ENCODE measurements around the gene MCCD1. TPM values are rescaled to one million over a fixed set of nuclear protein-coding genes. Genes with fewer than 3 reads are reported as not detected.
A peak's percentile ranks its signal among the peaks of the same experiment; 100 is the strongest.

The MCCD1 gene
- total RNA-seq, 3 donors from 2014 or later (not counting 1 experiment from before 2014, with no cell fraction given) = not detected

DNA sequence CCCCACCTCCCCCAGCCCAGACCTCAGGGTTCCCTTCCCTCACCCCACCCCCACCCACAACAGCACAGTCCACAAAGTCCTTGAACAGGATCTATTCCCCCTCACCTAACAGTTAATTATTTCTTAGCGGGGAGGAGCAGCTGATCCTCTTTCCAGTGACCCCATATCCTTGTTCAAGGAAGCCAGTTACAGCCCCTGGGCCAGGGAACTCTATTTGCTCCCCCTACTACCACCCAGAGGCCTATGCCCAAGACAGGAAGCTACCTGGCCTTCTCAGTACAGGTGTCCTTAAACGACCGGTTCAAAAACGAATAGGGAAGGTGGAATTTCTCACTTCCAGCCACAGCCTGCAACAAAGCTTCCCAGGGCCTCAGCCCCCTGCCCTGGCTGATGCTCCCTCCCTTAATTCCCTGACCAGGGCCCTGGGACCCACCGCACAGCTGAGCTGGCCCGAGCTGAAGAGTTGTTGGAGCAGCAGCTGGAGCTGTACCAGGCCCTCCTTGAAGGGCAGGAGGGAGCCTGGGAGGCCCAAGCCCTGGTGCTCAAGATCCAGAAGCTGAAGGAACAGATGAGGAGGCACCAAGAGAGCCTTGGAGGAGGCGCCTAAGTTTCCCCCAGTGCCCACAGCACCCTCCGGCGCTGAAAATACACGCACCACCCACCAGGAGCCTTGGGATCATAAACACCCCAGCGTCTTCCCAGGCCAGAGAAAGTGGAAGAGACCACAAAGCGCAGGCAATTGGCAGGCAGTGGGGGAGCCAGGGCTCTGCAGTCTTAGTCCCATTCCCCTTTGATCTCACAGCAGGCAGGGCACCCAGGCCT is 778 bp downstream of the MCCD1 start:
- H3K4me1 ChIP-seq (ENCODE audit: control insufficient read depth, insufficient read depth, low read length) = no peaks in the 10 kb centered on the region
- no peak for ATAC-seq
- no peak overlapping the region for H3K4me3 Mint-ChIP-seq
- H3K27ac Mint-ChIP-seq = peak overlapping the region; percentile 31 to 70
- H3K4me3 ChIP-seq (ENCODE audit: low read length) = no peak overlapping the region
- H3K27me3 ChIP-seq (ENCODE audit: control insufficient read depth, insufficient read depth, low read length) = no peaks in the 10 kb centered on the region
- intact Hi-C loops (cut with micrococcal nuclease) = no loop called here
- no peak for DNase-seq
- peaks cover 49% of the 10 kb centered on the region for H3K36me3 ChIP-seq (ENCODE audit: control insufficient read depth, insufficient read depth, low read length)
- TF ChIP-seq, protein P1, sequence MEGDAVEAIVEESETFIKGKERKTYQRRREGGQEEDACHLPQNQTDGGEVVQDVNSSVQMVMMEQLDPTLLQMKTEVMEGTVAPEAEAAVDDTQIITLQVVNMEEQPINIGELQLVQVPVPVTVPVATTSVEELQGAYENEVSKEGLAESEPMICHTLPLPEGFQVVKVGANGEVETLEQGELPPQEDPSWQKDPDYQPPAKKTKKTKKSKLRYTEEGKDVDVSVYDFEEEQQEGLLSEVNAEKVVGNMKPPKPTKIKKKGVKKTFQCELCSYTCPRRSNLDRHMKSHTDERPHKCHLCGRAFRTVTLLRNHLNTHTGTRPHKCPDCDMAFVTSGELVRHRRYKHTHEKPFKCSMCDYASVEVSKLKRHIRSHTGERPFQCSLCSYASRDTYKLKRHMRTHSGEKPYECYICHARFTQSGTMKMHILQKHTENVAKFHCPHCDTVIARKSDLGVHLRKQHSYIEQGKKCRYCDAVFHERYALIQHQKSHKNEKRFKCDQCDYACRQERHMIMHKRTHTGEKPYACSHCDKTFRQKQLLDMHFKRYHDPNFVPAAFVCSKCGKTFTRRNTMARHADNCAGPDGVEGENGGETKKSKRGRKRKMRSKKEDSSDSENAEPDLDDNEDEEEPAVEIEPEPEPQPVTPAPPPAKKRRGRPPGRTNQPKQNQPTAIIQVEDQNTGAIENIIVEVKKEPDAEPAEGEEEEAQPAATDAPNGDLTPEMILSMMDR (IDR thresholded peaks at IDR 0.05) = no peak
- H3K27ac ChIP-seq (ENCODE audit: low read length) = no peak overlapping the region
- peaks cover 11 to 19% of the 10 kb centered on the region in 2 donors for H3K4me1 Mint-ChIP-seq
- no peaks in the 10 kb centered on the region for H3K27me3 Mint-ChIP-seq (ENCODE audit: low read depth in 2 of 2)
- 68% methylated on average over 12 of the region's 12 CpGs for WGBS (ENCODE audit: insufficient coverage)
- no peaks in the 10 kb centered on the region for H3K9me3 Mint-ChIP-seq
- peaks cover 8% of the 10 kb centered on the region for H3K36me3 Mint-ChIP-seq
- H3K9me3 ChIP-seq (ENCODE audit: control insufficient read depth, insufficient read depth, low read length) = no peaks in the 10 kb centered on the region

DNA sequence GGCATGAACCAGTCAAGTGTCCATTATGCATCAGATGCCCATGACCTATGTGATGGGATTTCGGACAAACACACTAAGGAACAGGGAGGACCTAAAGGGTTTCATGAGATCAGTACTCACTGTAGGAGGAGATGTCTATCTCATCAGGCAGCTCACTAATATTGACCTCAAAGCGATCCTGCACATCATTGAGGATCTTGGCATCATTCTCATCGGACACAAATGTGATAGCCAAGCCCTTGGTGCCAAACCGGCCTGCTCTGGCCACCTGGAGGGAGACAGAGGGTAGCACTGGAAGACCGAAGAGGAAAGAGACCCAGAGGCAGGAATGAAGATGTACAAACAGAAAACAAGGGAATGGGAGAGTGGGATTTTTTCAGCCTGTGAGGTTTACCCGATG is 1.9 kb downstream of the MCCD1 start:
- TF ChIP-seq, protein P1 (IDR thresholded peaks at IDR 0.05) = no peak
- Histone ChIP-seq H3K36me3 (ENCODE audit: control insufficient read depth, insufficient read depth, low read length) (peaks cover 60% of the 10 kb centered on the region), H3K27ac (ENCODE audit: low read length) (no peak overlapping the region), H3K4me1 (ENCODE audit: control insufficient read depth, insufficient read depth, low read length) (no peaks in the 10 kb centered on the region), H3K4me3 (ENCODE audit: low read length) (no peak overlapping the region), H3K9me3 (ENCODE audit: control insufficient read depth, insufficient read depth, low read length) (no peaks in the 10 kb centered on the region), H3K27me3 (ENCODE audit: control insufficient read depth, insufficient read depth, low read length) (no peaks in the 10 kb centered on the region)
- no peak for DNase-seq
- Mint-ChIP-seq H3K27ac (peak overlapping the region in 1 of 2 donors; percentile 31), H3K4me1 (peaks cover 12 to 22% of the 10 kb centered on the region in 2 donors), H3K36me3 (peaks cover 8% of the 10 kb centered on the region), H3K4me3 (no peak overlapping the region), H3K27me3 (ENCODE audit: low read depth in 2 of 2) (no peaks in the 10 kb centered on the region), H3K9me3 (no peaks in the 10 kb centered on the region)
- intact Hi-C loops (cut with micrococcal nuclease) = no loop called here
- no peak for ATAC-seq
- WGBS (ENCODE audit: insufficient coverage) = 92% methylated on average over 5 of the region's 6 CpGs

GRCh38 chr6:31531162-31531561 is 2.4 kb downstream of the MCCD1 start:
- no peak overlapping the region for H3K4me3 Mint-ChIP-seq
- ATAC-seq = no peak
- no peak overlapping the region for H3K27ac Mint-ChIP-seq
- H3K27ac ChIP-seq (ENCODE audit: low read length) = no peak overlapping the region
- intact Hi-C loops (cut with micrococcal nuclease) = no loop called here
- H3K4me3 ChIP-seq (ENCODE audit: low read length) = no peak overlapping the region
- peaks cover 11% of the 10 kb centered on the region for H3K36me3 Mint-ChIP-seq
- H3K9me3 Mint-ChIP-seq = no peaks in the 10 kb centered on the region
- 97% methylated on average over 5 of the region's 7 CpGs for WGBS (ENCODE audit: insufficient coverage)
- TF ChIP-seq, protein P1 (IDR thresholded peaks at IDR 0.05) = no peak
- H3K4me1 ChIP-seq (ENCODE audit: control insufficient read depth, insufficient read depth, low read length) = no peaks in the 10 kb centered on the region
- peaks cover 65% of the 10 kb centered on the region for H3K36me3 ChIP-seq (ENCODE audit: control insufficient read depth, insufficient read depth, low read length)
- H3K27me3 ChIP-seq (ENCODE audit: control insufficient read depth, insufficient read depth, low read length) = no peaks in the 10 kb centered on the region
- H3K9me3 ChIP-seq (ENCODE audit: control insufficient read depth, insufficient read depth, low read length) = no peaks in the 10 kb centered on the region
- peaks cover 17 to 27% of the 10 kb centered on the region in 2 donors for H3K4me1 Mint-ChIP-seq
- no peak for DNase-seq
- no peaks in the 10 kb centered on the region for H3K27me3 Mint-ChIP-seq (ENCODE audit: low read depth in 2 of 2)

Data from natural killer cell (primary cell).